ENCODE measurements around the gene STRADA. TPM values are rescaled to one million over a fixed set of nuclear protein-coding genes. Genes with fewer than 3 reads are reported as not detected.

STRADA gene
- polyA plus RNA-seq, 5 donors, result 66.2 to 89.5 (median 75.1) TPM

DNA sequence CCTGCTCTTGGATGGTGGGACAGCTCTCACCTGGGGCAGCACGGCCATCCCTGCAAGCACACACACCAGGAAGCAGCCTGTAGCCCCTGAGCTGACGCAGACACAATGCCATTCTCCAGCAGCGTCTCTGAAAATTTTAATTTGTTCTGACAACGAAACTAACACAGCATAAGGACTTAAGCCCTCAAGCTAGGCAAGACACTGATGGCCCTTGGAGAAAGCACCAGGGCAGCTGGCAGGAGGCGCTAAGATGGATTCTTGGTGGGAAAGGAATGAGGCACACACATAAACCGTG, 38.9 kb downstream of the STRADA start:
- no peak for DNase-seq

GRCh38 chr17:63701868-63702720, 39.5 kb downstream of the STRADA start:
- DNase-seq, result no peak

GRCh38 chr17:63701456-63701820, 40.2 kb downstream of the STRADA start:
- DNase-seq, result no peak

- peak in 1 of 2 donors; percentile 35 for DNase-seq
Measured at GRCh38 chr17:63700528-63701455, 40.8 kb downstream of the STRADA start.

DNA sequence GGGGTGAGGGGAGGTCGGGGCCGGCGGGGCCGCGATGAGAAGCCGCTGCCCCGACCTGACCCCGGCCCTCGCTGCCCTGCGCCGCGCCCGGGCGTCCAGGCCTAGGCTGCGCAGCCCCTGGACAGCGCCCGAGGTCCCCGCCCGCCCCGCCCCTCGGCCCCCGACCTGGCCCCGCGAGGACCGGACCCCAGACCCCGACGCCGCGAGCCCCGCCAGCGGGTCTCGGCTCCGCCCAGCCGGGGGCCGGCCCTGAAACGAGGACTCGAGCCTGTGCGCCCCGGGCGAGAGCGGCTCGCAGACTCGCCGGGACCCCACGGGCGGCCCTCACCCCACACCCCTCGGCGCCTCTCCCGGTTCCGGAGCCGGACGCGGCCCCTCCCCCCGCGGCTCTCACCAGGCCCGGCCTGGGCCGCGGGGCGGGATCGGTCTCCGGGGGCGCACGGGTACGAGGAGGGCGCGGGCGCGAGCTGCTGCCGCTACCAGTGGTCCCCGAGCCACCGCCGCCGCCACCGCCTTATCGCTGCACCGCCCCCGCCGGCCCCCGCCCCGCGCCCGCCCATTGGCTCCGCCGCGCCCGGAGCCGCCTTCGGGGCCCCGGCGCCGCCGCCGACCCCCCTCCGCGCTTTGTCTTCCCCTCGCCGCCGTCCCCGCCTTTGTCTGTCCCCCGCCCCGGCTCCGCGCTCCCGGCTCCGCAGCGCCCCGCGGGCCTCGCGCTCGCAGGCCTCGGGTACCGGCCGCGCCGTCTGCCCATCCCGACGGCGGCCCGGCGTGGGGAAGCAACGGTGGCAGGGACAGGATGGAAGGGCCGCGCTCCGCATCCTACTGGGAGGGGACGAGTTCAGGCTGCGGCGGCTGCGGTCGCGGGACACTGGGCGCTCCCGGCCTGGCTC, 41.7 kb downstream of the STRADA start, which contains the start of gene LIMD2:
TSS of gene LIMD2 (minus strand) at position 488 of the 890 bp plus-strand sequence. CDS start 827 bp downstream, outside the sequence.
- peak; percentile 31 to 40 for DNase-seq

- peak in 1 of 2 donors; percentile 37 for DNase-seq
Measured at GRCh38 chr17:63698886-63699637, 42.5 kb downstream of the STRADA start.

DNA sequence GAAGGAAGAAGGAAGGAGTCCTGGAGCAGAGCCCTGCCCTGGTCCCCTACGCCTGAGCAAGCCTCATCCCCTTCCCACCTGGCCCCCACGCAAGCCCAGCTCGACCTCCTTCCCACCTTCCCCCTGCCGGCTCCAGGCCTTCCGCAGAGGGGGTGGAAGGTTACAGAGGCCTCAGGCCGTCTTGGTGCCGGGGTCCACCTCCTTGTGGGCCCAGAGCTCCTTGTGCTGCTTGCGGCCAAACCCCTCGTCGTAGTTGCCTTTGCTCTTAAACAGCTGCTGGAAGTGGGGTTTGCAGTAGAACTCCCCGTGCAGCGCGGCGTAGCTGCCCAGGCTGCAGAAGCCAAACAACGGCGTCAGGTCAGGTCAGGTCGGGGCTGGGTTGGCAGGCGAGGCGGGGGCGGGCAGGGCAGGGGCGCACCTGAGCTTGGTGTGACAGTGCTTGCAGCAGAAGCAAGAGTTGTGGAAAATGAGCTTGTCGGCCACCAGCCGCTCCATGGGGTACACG, 43.2 kb downstream of the STRADA start:
- DNase-seq, result no peak

DNA sequence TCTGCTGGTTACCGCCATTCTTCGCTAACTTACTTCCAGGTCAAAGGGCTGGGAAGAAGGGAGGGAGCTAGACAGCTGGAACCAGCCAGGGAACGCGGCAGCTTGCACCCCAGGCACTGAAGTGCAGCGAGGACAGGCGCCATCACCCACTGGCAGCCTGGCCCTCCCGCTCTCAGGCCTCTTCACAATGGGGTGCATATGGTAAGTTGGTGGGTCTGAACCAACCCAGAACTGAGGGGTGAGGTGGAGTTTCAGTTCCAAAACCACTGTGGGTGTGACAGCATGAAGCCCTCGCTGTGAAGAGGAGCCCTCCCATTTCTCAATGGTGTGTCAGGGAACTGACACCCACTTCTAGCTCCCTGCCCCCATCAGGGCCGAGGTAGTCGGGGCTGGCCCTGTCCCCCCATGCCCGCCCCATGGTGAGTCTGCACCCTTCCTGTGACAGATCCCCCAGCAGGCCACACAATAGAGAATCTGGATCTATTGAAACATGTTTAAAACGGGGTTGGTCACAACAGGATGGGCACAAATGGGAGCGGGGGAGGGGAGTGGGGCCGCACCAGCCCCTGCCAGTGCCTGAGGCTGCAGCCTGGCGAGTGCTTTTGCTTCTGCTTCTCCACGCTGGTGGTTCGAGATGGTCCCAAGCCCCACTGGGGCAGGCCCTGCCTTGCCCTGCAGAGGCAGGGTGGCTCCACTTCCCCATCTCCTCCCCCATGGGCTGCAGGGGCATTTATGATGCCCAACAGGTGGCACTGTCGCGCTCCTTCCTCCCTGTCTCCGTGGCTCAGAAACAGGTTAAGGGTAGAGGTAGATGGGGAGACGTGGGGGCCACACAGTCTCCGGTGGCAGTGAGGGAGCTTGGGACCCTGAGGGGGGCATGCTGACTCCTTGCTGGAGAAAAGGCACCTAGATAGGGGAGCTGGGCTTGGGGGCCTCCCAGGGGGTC, 44.0 kb downstream of the STRADA start:
- no peak for DNase-seq

DNA sequence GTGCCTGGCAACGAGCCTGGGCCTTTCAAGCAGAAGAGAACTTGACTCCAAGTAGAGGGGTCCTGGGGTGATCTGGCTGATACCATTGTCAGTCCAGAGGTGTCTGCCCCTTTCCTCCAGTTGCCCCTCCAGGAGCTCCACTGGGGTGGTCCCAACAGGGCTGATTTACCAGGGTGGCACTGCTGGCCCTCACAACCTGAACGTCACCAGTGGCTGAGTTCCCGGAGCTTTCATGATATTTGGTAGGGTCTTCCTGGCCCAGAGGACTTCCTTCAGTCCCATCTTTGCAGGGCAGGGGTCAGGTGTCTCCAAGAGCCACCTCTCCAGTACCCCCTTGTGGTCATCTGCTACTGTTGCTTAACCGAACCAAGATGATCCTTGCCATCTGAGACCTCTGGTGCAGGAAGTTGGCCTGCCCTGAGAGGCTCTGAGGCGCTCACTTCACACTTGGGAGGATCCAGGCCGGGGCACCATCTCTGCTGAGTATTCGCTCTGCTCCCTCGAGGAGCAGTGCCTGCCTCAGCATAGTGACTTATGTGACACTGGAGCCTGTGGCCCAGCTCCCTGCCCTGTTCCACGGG, 45.1 kb downstream of the STRADA start:
- no peak for DNase-seq

DNA sequence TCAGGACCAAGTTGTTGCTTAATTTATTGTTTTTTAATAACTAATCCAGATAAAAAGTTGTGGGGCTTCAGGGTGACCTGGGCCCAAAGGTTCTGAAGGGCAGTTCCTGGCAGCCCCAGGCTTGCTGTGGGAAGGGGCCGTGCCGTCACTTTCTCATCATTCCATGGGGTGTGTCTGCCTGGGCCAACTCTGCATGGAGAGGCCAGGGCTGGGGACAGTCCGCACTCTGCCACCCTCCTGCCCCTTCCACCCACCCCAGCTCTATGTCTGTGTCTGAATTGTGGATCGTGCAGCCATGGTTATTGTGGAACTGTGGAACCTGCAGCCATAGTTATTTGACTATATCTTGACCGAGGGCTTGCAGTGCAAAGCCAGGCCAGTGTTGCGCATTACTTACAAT, 45.7 kb downstream of the STRADA start:
- DNase-seq, result no peak

DNA sequence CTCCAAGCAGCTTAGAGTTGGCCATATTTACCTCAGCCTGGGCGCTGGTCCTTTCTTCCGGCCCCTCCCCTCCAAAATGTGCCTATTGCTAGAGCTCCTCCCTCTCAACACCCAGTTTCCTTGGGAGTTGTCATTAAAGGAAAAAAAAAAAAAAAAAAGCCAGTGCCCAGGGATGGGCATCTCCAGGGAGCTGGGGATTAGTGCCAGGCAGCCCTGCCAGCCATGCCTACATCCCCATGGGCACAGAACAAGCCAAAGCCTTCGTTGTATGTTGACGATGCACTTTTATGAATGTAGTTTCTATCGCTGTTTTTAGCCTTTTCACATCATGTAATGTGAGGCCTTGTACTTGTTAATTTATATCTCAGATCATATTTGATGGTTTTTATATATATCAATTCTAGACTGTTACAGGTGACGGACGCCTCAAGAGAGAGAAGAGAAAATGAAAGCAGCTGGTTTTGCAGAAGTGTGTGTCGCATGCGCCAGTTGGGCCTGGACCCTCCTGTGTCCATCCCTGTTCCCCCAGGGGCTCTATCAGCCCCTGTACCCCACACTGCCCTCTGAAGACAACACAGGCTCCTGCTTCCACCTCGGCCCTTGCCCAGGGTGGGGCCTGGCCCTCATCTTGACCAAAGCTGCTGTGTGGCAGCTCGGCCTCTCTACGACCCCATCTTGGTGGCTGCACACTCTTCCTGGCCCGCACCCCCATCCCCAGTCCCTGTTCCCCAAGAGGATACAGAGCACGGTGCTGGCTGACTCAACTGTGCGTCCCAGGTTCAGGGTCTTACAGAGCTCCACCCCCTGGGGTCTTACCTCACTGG, 46.4 kb downstream of the STRADA start:
- DNase-seq, result no peak

DNA sequence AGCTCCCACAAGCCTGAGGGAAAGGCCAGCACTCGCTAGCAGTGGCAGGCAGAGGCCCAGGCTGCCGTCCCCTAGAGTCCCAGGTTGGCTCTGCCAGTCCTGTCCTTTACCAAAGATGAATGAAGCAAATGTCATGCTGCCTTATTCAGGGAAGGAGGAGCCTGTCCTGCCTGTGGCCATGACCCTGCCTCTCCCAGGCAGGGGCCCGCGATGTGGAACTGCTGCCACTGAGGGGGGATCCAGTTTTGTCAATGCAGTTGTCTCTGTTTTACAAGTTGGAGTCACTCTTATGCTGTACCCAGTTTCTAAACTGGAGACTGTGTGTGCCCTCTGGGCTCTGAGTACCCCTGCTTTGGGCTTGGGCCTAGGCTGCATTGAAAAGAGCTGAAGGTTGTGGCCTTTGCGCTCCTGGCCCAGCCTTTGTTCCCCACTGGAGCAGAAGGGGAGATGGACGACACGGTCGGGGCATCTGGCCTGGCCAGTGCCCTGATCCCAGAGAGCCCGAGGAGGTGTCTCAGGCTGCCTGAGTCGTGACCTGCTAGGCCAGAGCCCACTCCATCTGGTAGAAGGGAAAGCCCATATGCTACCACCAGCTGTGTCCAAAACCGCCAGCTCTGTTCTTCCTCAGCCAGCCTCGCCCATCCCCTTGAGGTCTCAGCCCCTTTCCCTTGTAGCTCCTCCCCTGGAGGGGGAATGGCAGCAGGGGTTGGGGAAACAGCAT, 47.2 kb downstream of the STRADA start:
- no peak for DNase-seq

GRCh38 chr17:63693411-63694113, 48.0 kb downstream of the STRADA start:
- DNase-seq, result no peak

DNA sequence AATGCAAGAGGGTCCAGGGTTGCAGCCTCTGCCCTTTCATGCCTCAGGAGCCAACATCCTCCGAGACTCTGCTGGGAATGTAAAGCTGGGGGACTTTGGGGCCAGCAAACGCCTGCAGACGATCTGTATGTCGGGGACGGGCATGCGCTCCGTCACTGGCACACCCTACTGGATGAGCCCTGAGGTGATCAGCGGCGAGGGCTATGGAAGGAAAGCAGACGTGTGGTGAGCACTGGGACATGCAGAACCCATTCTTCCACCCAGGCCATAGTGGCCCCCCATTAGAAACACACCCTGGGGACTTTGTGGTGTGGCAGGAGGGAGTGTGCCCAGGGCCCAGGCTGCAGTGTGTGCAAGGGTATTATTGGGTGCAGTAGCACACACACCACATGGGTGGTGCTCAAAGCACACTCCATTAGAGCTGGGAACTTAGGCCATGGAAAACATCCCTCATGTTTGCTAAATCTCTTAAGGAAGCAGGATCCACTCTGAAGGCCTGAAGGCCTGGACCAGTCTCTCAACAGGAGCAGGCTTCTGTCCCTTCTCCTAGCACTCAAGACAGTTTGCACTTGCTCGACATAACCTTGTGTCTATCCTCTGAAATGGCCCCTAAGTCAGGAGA, 49.3 kb downstream of the STRADA start:
- DNase-seq, result no peak

DNA sequence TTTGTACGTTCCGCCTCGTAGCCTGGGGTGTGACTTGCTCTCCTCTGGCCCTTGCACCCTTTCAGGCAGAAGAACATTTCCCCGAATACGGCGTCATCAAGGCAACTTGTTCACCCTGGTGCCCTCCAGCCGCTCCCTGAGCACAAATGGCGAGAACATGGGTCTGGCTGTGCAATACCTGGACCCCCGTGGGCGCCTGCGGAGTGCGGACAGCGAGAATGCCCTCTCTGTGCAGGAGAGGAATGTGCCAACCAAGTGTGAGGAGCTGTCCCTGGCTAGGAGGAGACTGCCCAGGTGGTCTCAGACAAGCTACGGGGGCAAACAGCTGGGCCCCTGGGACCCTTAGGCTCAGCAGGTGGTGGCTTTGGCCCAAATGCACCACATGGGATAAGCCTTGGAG, 52.1 kb downstream of the STRADA start:
- no peak for DNase-seq

- DNase-seq, result no peak
Measured at GRCh38 chr17:63688396-63689020, 53.1 kb downstream of the STRADA start.

All from right lung (tissue), 5 donors.